OCI-LY1 (cell line): ENCODE data around the gene TNS3.

Experiments
- H2AFZ ChIP-seq: fragments of 200-600 bp; sonication (generic), shearing (Covaris generic); 2 replicates; pipeline ENCODE4 v1.6.0; 2014; ENCODE audit warnings: antibody characterized with exemption, mild to moderate bottlenecking, low read length
- H3F3A ChIP-seq: fragments of 200-600 bp; sonication (generic), shearing (Covaris generic); 2 replicates; pipeline ENCODE4 v1.6.0; 2014; ENCODE audit warnings: mild to moderate bottlenecking, antibody characterized with exemption, low read length, moderate library complexity; ENCODE audit not compliant: insufficient read depth
- H3K27ac ChIP-seq: fragments of 200-600 bp; sonication (generic); 2 replicates; pipeline ENCODE4 v1.5.1; 2014; ENCODE audit warnings: low read length, mixed run types, mild to moderate bottlenecking, low read depth; ENCODE audit not compliant: poor library complexity, severe bottlenecking
- H3K27me3 ChIP-seq: fragments of 200-600 bp; sonication (generic); 2 replicates; pipeline ENCODE4 v1.6.0; 2014; ENCODE audit warnings: antibody characterized with exemption, mild to moderate bottlenecking, low read length, moderate library complexity; ENCODE audit not compliant: insufficient read depth
- H3K36me3 ChIP-seq: fragments of 200-600 bp; sonication (generic); 2 replicates; pipeline ENCODE4 v1.6.1; 2014; ENCODE audit warnings: mild to moderate bottlenecking, antibody characterized with exemption, low read length, moderate library complexity, mixed read lengths; ENCODE audit not compliant: insufficient read depth
- H3K4me1 ChIP-seq: fragments of 200-600 bp; sonication (generic); 2 replicates; pipeline ENCODE4 v1.5.1; 2014; ENCODE audit warnings: mild to moderate bottlenecking, low read length, moderate library complexity; ENCODE audit not compliant: insufficient read depth, severe bottlenecking
- H3K4me2 ChIP-seq: fragments of 200-600 bp; sonication (generic), shearing (Covaris generic); 2 replicates; pipeline ENCODE4 v1.6.1; 2014; ENCODE audit warnings: low read length
- H3K4me3 ChIP-seq: fragments of 200-600 bp; sonication (generic); 2 replicates; pipeline ENCODE4 v1.5.1; 2014; ENCODE audit warnings: low read length, low read depth, mild to moderate bottlenecking, mixed read lengths; ENCODE audit not compliant: poor library complexity, severe bottlenecking
- H3K79me2 ChIP-seq: fragments of 200-600 bp; shearing (Covaris generic); 2 replicates; pipeline ENCODE4 v1.6.1; 2016; ENCODE audit warnings: mixed run types, low read length, mixed read lengths; ENCODE audit not compliant: insufficient read depth
- H3K9ac ChIP-seq: fragments of 200-600 bp; sonication (generic), shearing (Covaris generic); 2 replicates; pipeline ENCODE4 v1.6.1; 2014; ENCODE audit warnings: mild to moderate bottlenecking, low read length, mixed read lengths
- H3K9me2 ChIP-seq: fragments of 200-600 bp; sonication (generic), shearing (Covaris generic); 2 replicates; pipeline ENCODE4 v1.6.1; 2014; ENCODE audit warnings: low read depth, mild to moderate bottlenecking, low read length, mixed read lengths
- H3K9me3 ChIP-seq: fragments of 200-600 bp; shearing (Covaris generic); 2 replicates; pipeline ENCODE4 v1.6.1; 2014; ENCODE audit warnings: low read length, mixed read lengths
- H4K20me1 ChIP-seq: fragments of 200-600 bp; sonication (generic), shearing (Covaris generic); 2 replicates; pipeline ENCODE4 v1.6.0; 2016; ENCODE audit warnings: mild to moderate bottlenecking, low read length; ENCODE audit not compliant: insufficient read depth
- EZH2 ChIP-seq: fragments of 200-600 bp; sonication (generic), shearing (Covaris generic); IDR thresholded peaks from 2 replicates; pipeline ENCODE4 v1.8.0; 2017; ENCODE audit warnings: borderline replicate concordance, mixed run types, mild to moderate bottlenecking, antibody characterized with exemption, low read length, moderate library complexity, mixed read lengths
- TF ChIP-seq, protein P1 (sequence below): fragments of 200-600 bp; sonication (generic), shearing (Covaris generic); IDR thresholded peaks from 2 replicates; pipeline ENCODE4 v1.5.1; 2017; ENCODE audit warnings: mild to moderate bottlenecking, antibody characterized with exemption, low read length, moderate library complexity, mixed read lengths

Gene TNS3

DNA sequence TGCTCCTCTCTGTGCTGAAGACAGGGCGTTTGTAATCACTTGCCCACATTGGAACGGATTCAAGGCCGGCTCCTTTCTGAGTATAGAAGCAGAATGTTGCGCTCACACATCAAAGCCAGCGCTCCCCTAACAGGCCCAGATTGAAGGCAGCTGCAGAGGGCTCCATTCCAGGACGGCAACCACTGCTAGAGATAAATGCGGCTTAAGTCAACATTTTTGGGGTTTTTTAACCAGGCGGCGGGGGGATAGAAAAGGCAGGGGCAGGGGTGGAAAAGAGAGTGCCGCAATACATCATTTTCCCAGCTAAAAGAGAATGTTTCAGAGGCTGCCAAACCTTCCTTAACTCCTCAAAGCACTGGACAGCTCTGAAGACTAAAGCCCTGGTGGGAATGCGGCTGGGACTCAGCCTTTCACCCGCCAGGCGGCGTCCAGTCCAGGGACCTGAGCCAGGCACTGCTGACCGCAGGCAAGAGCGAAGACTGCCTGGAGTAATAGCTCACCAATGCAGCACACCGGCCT is 189.6 kb downstream of the TNS3 start:
- Histone ChIP-seq H3K9ac (no peak overlapping the region), H3K9me3 (no peaks in the 10 kb centered on the region), H3K4me1 (peaks cover 16% of the 10 kb centered on the region), H3K36me3 (peaks cover 97% of the 10 kb centered on the region), H3F3A (no peaks in the 10 kb centered on the region), H3K4me2 (no peak overlapping the region), H3K27me3 (no peaks in the 10 kb centered on the region), H4K20me1 (no peaks in the 10 kb centered on the region), H2AFZ (no peak overlapping the region), H3K79me2 (no peaks in the 10 kb centered on the region), H3K4me3 (no peak overlapping the region), H3K27ac (no peak overlapping the region), H3K9me2 (no peaks in the 10 kb centered on the region)
- TF ChIP-seq, protein P1, sequence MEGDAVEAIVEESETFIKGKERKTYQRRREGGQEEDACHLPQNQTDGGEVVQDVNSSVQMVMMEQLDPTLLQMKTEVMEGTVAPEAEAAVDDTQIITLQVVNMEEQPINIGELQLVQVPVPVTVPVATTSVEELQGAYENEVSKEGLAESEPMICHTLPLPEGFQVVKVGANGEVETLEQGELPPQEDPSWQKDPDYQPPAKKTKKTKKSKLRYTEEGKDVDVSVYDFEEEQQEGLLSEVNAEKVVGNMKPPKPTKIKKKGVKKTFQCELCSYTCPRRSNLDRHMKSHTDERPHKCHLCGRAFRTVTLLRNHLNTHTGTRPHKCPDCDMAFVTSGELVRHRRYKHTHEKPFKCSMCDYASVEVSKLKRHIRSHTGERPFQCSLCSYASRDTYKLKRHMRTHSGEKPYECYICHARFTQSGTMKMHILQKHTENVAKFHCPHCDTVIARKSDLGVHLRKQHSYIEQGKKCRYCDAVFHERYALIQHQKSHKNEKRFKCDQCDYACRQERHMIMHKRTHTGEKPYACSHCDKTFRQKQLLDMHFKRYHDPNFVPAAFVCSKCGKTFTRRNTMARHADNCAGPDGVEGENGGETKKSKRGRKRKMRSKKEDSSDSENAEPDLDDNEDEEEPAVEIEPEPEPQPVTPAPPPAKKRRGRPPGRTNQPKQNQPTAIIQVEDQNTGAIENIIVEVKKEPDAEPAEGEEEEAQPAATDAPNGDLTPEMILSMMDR: no peak
- TF ChIP-seq EZH2: no peak

DNA sequence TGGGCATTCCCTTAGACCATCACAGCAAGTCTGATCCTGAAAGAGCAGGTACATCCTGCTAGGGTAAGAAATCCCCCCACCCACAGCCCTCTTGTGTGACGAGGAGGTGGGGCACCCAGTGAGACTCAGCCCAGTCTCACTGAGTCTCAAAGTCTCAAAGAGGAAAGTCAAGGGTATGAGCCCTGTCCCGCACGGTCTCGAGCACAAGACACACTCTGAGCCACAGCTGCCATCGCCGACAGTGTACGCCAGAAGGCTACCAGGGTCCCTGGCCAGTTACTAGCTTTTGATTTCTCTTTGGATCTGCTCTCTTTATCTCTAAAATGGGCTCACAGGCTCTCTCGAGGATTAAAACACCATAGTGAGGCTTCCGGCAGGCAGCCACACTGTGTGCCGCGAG is 190.2 kb downstream of the TNS3 start:
- no peak for TF ChIP-seq EZH2
- TF ChIP-seq, protein P1: no peak
- Histone ChIP-seq H3K4me2 (no peak overlapping the region), H3K4me1 (peaks cover 16% of the 10 kb centered on the region), H4K20me1 (no peaks in the 10 kb centered on the region), H3F3A (no peaks in the 10 kb centered on the region), H3K27me3 (no peaks in the 10 kb centered on the region), H3K9ac (no peak overlapping the region), H3K79me2 (no peaks in the 10 kb centered on the region), H2AFZ (no peak overlapping the region), H3K36me3 (peaks cover 97% of the 10 kb centered on the region), H3K4me3 (no peak overlapping the region), H3K9me3 (no peaks in the 10 kb centered on the region), H3K9me2 (no peaks in the 10 kb centered on the region), H3K27ac (no peak overlapping the region)

DNA sequence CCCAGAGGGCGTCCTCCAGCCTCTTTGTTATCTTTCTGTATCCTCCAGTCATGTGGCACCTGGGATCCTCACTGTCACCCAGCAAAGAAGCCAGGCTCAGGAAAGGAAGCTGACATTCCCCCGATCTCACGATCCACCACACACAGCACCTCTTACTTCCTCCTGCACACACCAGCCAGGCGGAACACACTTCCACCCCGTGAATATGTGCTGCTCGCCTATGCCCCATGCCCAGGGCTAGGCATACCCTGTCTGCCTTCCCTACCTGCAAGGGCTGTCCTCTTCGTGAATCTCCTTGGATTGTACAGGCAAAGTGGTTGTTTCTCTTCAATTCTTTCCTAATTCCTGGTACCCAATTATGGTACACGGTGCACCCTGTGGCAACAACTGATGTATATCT is 191.0 kb downstream of the TNS3 start:
- Histone ChIP-seq H3K4me3 (no peak overlapping the region), H3K9ac (no peak overlapping the region), H3K36me3 (peaks cover 97% of the 10 kb centered on the region), H3K9me3 (no peaks in the 10 kb centered on the region), H4K20me1 (no peaks in the 10 kb centered on the region), H2AFZ (no peak overlapping the region), H3K9me2 (no peaks in the 10 kb centered on the region), H3K79me2 (no peaks in the 10 kb centered on the region), H3K4me1 (peaks cover 16% of the 10 kb centered on the region), H3K27me3 (no peaks in the 10 kb centered on the region), H3K4me2 (no peak overlapping the region), H3F3A (no peaks in the 10 kb centered on the region), H3K27ac (peak overlapping the region; percentile 6)
- TF ChIP-seq, protein P1: no peak
- no peak for TF ChIP-seq EZH2
